Measurements from ENCODE around the gene IGFBP4. TPM values are rescaled to one million over a fixed set of nuclear protein-coding genes. Genes with fewer than 3 reads are reported as not detected.

Gene IGFBP4
- total and polyA plus RNA-seq, 2 donors (not counting 1 experiment from before 2014, with no cell fraction given): 436 to 1,130 TPM

GRCh38 chr17:40448213-40448638 lies 5.0 kb downstream of the IGFBP4 start:
- Histone ChIP-seq H3K4me1 (ENCODE audit: control insufficient read depth, extremely low read depth, insufficient read depth, low read length) (peaks cover 53% of the 10 kb centered on the region), H3K27me3 (ENCODE audit: control insufficient read depth, insufficient read depth, low read length) (no peaks in the 10 kb centered on the region), H4K20me1 (ENCODE audit: control insufficient read depth, extremely low read depth, insufficient read depth, low read length) (peaks cover 3% of the 10 kb centered on the region), H3K9me3 (ENCODE audit: control insufficient read depth, insufficient read depth, low read depth, low read length) (no peaks in the 10 kb centered on the region), H3K4me3 (replicated peaks in 1 of 4; ENCODE audit: control extremely low read depth in 1 of 4, insufficient read depth in 1 of 4, low read depth in 3 of 4, low read length in 4 of 4) (peak overlapping the region in 3 of 4 experiments; percentile 47 to 100 (median 98)), H3K9ac (ENCODE audit: insufficient read depth, low read length) (no peak overlapping the region), H2AFZ (ENCODE audit: low read length) (no peak overlapping the region), H3K79me2 (ENCODE audit: control insufficient read depth, insufficient read depth, low read length) (peaks cover 86% of the 10 kb centered on the region), H3K36me3 (ENCODE audit: control insufficient read depth, insufficient read depth, low read length) (peaks cover 17% of the 10 kb centered on the region), H3K27ac (ENCODE audit: insufficient read depth, low read length) (peak overlapping the region; percentile 49), H3K4me2 (ENCODE audit: extremely low read depth, insufficient read depth, low read length) (peak overlapping the region; percentile 93)
- TF ChIP-seq CTCF (conservative IDR thresholded peaks at IDR 0.05 in 1 of 2, IDR thresholded peaks at IDR 0.05 in 1 of 2; ENCODE audit: low read depth in 1 of 2, low read length in 2 of 2) (no peak), EZH2 (IDR thresholded peaks at IDR 0.05; ENCODE audit: low read length, missing control alignments) (no peak)
- peak in 1 of 2 donors; percentile 60 for DNase-seq (ENCODE audit: low read depth in 2 of 2)

- Histone ChIP-seq H3K4me1 (ENCODE audit: control insufficient read depth, extremely low read depth, insufficient read depth, low read length) (peaks cover 57% of the 10 kb centered on the region), H3K9me3 (ENCODE audit: control insufficient read depth, insufficient read depth, low read depth, low read length) (no peaks in the 10 kb centered on the region), H3K27me3 (ENCODE audit: control insufficient read depth, insufficient read depth, low read length) (no peaks in the 10 kb centered on the region), H3K9ac (ENCODE audit: insufficient read depth, low read length) (no peak overlapping the region), H3K4me3 (replicated peaks in 1 of 4; ENCODE audit: control extremely low read depth in 1 of 4, insufficient read depth in 1 of 4, low read depth in 3 of 4, low read length in 4 of 4) (peak overlapping the region in 3 of 4 experiments; percentile 6 to 100 (median 98)), H3K4me2 (ENCODE audit: extremely low read depth, insufficient read depth, low read length) (peak overlapping the region; percentile 93), H3K27ac (ENCODE audit: insufficient read depth, low read length) (peak overlapping the region; percentile 49), H3K36me3 (ENCODE audit: control insufficient read depth, insufficient read depth, low read length) (peaks cover 19% of the 10 kb centered on the region), H4K20me1 (ENCODE audit: control insufficient read depth, extremely low read depth, insufficient read depth, low read length) (peaks cover 3% of the 10 kb centered on the region), H2AFZ (ENCODE audit: low read length) (no peak overlapping the region), H3K79me2 (ENCODE audit: control insufficient read depth, insufficient read depth, low read length) (peaks cover 81% of the 10 kb centered on the region)
- peak in 1 of 2 donors; percentile 61 for DNase-seq (ENCODE audit: low read depth in 2 of 2)
- TF ChIP-seq EZH2 (IDR thresholded peaks at IDR 0.05; ENCODE audit: low read length, missing control alignments) (no peak), CTCF (conservative IDR thresholded peaks at IDR 0.05 in 1 of 2, IDR thresholded peaks at IDR 0.05 in 1 of 2; ENCODE audit: low read depth in 1 of 2, low read length in 2 of 2) (no peak)
These were observed 5.5 kb downstream of the IGFBP4 start for GRCh38 chr17:40448639-40449261.

GRCh38 chr17:40450175-40450574 lies 6.9 kb downstream of the IGFBP4 start:
- Histone ChIP-seq H3K9me3 (ENCODE audit: control insufficient read depth, insufficient read depth, low read depth, low read length) (no peaks in the 10 kb centered on the region), H3K4me2 (ENCODE audit: extremely low read depth, insufficient read depth, low read length) (peak overlapping the region; percentile 0), H3K36me3 (ENCODE audit: control insufficient read depth, insufficient read depth, low read length) (peaks cover 21% of the 10 kb centered on the region), H3K4me1 (ENCODE audit: control insufficient read depth, extremely low read depth, insufficient read depth, low read length) (peaks cover 64% of the 10 kb centered on the region), H4K20me1 (ENCODE audit: control insufficient read depth, extremely low read depth, insufficient read depth, low read length) (peaks cover 3% of the 10 kb centered on the region), H2AFZ (ENCODE audit: low read length) (no peak overlapping the region), H3K79me2 (ENCODE audit: control insufficient read depth, insufficient read depth, low read length) (peaks cover 67% of the 10 kb centered on the region), H3K27me3 (ENCODE audit: control insufficient read depth, insufficient read depth, low read length) (no peaks in the 10 kb centered on the region), H3K4me3 (replicated peaks in 1 of 4; ENCODE audit: control extremely low read depth in 1 of 4, insufficient read depth in 1 of 4, low read depth in 3 of 4, low read length in 4 of 4) (peak overlapping the region in 2 of 4 experiments; percentile 6 to 17), H3K9ac (ENCODE audit: insufficient read depth, low read length) (no peak overlapping the region), H3K27ac (ENCODE audit: insufficient read depth, low read length) (no peak overlapping the region)
- TF ChIP-seq CTCF (conservative IDR thresholded peaks at IDR 0.05 in 1 of 2, IDR thresholded peaks at IDR 0.05 in 1 of 2; ENCODE audit: low read depth in 1 of 2, low read length in 2 of 2) (peak; percentile 43 to 55), EZH2 (IDR thresholded peaks at IDR 0.05; ENCODE audit: low read length, missing control alignments) (no peak)
- peak in 1 of 2 donors; percentile 56 for DNase-seq (ENCODE audit: low read depth in 2 of 2)
